DMS79 (cell line): ENCODE data around the gene PAIP2.
"Not testable (repeated sequence)": the region's sequence is repeated elsewhere in the genome, so short reads cannot be mapped to it uniquely, and the experiment has no call there.

ENCODE experiments used
- DNase-seq: peaks from one replicate; lab custom pipeline; 2025; lab: John Stamatoyannopoulos, UW

The PAIP2 gene

GRCh38 chr5:139315056-139315615 lies 26.5 kb upstream of the PAIP2 start:
- no peak for DNase-seq

- DNase-seq, result no peak
Observed at GRCh38 chr5:139335811-139336210, 5.8 kb upstream of the PAIP2 start.

GRCh38 chr5:139340051-139340450 lies 1.6 kb upstream of the PAIP2 start:
- no peak for DNase-seq

GRCh38 chr5:139341187-139341688 lies 416 bp upstream of the PAIP2 start:
- DNase-seq, result no peak

- no peak for DNase-seq
Observed at GRCh38 chr5:139342423-139342723, 719 bp downstream of the PAIP2 start.

GRCh38 chr5:139343476-139343875 lies 1.8 kb downstream of the PAIP2 start:
- no peak for DNase-seq

GRCh38 chr5:139344177-139344576 lies 2.5 kb downstream of the PAIP2 start:
- DNase-seq, result no peak

- not testable (repeated sequence) for DNase-seq
Observed at GRCh38 chr5:139345442-139345841, 3.8 kb downstream of the PAIP2 start.

GRCh38 chr5:139347863-139348262 lies 6.2 kb downstream of the PAIP2 start:
- DNase-seq, result not testable (repeated sequence)

GRCh38 chr5:139354186-139354585 lies 12.5 kb downstream of the PAIP2 start:
- DNase-seq, result no peak

- DNase-seq, result not testable (repeated sequence)
Observed at GRCh38 chr5:139355900-139356299, 14.2 kb downstream of the PAIP2 start.

- DNase-seq, result no peak
Observed at GRCh38 chr5:139358064-139358463, 16.4 kb downstream of the PAIP2 start.

GRCh38 chr5:139360384-139360783 lies 18.7 kb downstream of the PAIP2 start:
- DNase-seq, result no peak

GRCh38 chr5:139361835-139362429 lies 20.3 kb downstream of the PAIP2 start:
- DNase-seq, result no peak

- DNase-seq, result no peak
Observed at GRCh38 chr5:139363937-139364336, 22.3 kb downstream of the PAIP2 start.

GRCh38 chr5:139364466-139364865 lies 22.8 kb downstream of the PAIP2 start:
- no peak for DNase-seq

- no peak for DNase-seq
Observed at GRCh38 chr5:139368613-139369012, 27.0 kb downstream of the PAIP2 start.

- no peak for DNase-seq
Observed at GRCh38 chr5:139369181-139369580, 27.5 kb downstream of the PAIP2 start.

- no peak for DNase-seq
Observed at GRCh38 chr5:139371482-139372435, 30.1 kb downstream of the PAIP2 start.

- DNase-seq, result no peak
Observed at GRCh38 chr5:139374909-139375308, 33.3 kb downstream of the PAIP2 start.

GRCh38 chr5:139376364-139376763 lies 34.7 kb downstream of the PAIP2 start:
- no peak for DNase-seq

- no peak for DNase-seq
Observed at GRCh38 chr5:139377226-139377625, 35.6 kb downstream of the PAIP2 start.
